Stimulated activated CD8-positive, alpha-beta memory T cell treated with anti-CD3 and anti-CD28 coated beads, Interleukin-12 subunit alpha, Interleukin-12 subunit beta, amount 100 ng/mL, for 1 hour (primary cell): ENCODE data around the gene JCHAIN.
"Not testable (repeated sequence)": the region's sequence is repeated elsewhere in the genome, so short reads cannot be mapped to it uniquely, and the experiment has no call there.

Source experiments
- DNase-seq: peaks from one replicate; pipeline ENCODE4 v3.0.0-alpha.2; 2020; ENCODE audit warnings: low read depth

The JCHAIN gene

DNA sequence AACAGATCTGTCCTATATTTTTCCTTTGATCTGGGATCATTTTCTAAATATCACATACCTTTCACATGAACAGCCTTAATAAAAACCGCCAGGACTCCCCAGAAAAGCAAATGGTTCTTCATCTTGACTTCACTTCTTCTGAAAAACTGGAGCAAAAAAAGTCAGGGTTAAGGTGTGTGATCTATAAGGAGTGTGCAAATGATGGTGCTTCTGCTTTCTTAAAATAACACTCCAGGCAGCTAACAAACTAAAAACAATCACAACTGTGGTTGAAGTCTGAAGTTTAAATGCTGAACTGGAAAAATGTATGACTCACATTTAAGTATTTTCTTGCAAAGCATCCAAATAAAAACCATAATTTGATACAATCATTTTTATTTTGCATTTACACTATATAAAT lies at the start of gene JCHAIN:
JCHAIN (minus strand) TSS at position 140 of the 400 bp plus-strand sequence; CDS start at position 122, 18 bp downstream.
- DNase-seq: no peak

DNA sequence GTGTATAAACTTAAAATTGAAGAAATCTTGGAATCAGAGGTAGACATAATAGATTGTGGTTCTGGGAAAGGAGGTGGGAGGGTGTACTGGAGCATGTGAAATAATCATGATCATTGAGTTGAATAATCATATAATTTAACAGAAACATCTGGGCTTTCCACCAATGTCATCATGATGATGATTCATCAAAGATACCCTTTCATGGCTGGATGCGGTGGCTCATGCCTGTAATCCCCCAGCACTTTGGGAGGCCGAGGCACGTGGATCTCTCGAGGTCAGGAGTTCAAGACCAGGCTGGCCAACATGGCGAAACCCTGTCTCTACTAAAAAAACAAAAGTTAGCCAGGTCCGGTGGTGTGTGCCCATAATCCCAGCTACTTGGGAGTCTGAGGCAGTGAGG lies 48.8 kb upstream of the JCHAIN start:
- DNase-seq: no peak

DNA sequence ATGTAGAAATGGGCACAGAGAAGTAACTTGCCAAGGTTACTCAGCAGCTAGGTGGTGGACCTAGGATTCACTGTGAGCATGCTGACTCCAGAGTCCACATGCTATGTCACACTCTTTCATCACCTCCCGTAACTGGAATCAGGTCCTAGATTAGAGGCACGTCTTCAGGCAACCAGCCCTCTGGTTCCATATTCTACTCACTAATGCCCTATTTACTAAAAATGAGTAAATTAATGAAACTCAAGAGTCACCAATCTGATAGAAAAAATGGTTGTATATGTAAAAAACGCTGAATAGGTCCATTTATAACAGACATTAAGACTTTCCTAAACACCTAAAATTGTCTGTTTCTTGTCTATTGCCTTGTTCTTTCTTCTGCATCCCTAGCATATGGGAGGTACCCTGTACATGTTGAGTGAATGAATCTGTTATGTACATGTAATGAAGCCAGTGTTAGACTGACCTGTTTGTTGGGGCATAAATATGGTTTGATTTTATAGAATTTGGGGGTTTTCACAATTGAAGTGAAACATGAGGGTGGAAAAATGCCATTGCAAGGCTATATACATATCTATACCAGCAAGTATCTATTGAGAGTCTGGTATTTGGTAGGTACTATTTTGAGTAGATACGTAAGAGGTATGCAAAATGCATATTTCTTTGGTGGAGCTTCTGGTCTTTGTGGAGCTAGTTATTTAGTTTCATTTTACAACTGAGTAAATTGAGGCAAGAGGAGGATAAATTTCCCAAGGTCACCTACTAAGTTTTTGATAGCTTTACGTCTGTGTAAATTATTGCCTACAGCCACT lies 48.0 kb upstream of the JCHAIN start:
- DNase-seq: no peak

DNA sequence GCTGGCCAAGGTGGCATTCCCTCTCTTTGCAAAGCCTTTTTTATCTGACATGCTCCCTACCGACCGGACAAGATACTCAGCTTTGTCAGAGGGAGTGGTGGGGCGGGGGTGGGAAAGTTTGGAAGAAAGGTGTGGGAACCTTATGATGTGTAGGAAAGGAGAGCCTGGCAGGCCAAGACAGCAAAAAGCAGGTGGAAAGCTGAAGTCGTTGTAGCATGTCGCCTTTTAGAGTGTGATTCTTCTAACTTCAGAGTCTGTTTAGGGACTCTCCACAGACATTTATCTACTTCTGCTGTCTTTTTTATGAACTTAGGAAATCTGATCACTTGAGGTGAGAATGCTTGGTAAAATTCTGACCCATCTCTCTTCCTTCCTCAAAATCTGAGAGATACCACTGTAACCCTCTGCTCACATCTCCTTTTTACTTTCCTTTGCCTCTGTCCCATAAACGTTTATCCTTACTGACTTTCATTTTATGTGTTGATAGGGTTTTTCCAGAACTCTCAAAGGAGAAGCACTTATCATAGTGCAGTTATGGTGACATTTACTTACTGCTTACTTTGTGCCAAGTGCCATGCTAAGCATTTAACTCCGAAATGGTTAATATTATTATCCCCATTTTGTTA lies 47.3 kb upstream of the JCHAIN start:
- no peak for DNase-seq

DNA sequence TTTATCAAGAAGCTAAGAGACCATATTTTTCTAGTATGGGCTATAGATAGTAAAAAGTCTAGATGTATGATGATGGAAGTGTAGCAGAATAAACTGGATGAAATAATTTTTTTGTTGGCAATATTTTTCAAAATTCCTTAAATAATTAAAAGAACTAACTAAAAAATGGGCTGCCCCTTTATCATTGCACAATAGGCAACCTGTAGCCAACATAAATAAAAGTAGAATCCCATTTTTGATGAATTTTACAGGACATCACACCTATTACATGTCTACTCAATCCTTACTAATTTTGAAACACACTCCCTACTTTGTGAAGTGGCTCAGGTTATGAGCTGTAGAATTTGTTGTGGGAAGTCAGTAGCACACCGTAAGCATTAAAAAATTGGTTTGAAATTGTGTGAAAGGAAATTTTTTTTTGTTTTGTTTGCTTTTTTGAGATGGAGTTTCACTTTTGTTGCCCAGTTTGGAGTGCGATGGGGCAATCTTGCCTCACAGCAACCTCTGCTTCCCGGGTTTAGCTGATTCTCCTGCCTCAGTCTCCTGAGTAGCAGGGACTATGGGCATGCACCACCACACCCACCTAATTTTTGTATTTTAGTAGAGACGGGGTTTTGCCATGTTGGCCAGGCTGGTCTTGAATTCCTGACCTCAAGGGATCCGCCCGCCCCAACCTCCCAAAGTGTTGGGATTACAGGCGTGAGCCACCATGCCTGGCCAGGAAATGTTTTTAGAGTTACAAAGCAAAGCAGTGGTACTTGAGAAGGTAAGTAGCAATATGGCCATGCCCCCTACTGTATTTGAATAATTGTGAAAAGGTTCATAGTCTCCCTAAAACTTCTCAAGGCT lies 46.5 kb upstream of the JCHAIN start:
- no peak for DNase-seq

DNA sequence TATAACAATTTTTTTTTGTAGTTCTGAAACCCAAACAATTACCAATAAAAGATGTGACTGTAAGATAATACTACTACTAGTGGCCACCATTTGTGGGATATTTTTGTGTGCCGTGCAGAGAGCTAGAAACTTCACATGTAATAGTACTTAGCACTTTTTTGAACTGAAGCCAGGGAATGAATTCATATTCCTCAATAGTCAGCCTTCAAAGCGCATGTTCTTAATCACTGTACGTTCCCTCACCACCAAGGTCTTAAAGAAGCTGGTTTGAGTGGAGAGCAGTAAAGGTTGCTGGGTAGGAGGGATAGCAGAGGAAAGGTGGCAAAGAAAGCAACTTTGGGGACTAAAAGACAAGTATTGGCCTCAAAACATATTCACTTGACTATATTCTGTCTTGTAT lies 45.8 kb upstream of the JCHAIN start:
- DNase-seq: no peak

DNA sequence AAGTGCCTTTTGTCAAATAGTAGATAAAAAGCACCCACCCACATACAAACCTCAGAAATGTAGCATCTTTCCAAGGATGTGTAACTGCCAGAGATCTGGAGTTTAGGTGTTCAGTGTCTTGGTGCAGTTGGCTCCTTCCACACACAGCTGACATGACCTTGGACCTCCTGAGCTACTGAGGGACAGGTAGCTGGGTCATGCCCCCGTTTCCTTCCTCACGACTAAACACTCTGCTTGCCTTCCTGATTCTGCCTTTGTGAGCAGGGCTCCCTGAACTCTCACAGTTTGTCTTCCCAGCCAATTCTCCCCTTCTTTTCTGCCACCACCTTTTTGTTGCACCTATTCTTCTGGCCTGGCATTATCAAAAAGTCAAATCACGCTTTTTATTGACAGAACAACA lies 45.3 kb upstream of the JCHAIN start:
- DNase-seq: no peak

DNA sequence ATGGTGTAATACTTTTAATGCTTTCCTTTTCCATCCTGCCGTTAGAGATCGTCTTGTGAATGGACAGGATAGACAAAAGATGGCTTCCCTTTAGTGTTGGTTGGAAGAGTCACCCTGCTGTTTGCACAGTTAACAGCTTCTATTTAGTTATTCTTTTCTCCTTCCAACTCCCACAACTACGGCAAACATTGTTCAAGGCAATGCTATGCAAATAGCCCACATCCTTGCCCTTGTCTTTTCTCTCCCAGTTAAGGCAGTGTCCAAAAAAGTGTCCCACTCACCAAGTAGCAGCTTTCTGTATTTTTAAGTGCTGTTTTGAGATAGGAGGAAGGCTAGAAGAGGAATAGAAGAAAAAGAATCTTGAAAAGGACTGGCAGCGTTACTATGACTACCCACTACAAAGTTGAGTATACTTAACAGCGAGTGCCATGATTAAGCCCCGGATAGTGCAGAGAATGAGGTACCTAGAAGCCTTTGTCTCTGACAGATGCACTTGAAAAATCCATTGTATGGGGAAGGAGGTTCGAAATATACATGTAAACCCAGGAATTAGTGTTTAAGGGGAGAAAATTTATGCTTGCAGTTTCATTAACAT lies 43.4 kb upstream of the JCHAIN start:
- no peak for DNase-seq

DNA sequence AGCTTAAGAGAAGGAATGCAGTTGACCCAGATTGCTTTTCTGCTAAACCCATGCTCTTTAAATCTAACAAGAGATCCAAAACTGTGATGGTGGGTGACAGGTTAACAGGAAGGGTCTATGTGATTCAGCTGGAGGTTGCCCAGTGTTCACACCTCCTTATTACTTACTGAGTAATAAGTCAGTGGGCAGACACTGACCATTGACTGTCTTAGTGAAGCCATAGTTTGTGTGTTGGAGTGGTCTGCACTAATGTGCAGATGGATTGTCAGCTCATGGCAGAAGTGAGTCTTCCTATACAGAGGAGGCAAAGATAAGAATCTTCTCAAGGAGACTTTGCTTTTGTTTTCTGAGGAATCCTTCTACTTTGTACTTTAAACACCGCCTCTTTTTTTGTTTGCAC lies 40.2 kb upstream of the JCHAIN start:
- no peak for DNase-seq

DNA sequence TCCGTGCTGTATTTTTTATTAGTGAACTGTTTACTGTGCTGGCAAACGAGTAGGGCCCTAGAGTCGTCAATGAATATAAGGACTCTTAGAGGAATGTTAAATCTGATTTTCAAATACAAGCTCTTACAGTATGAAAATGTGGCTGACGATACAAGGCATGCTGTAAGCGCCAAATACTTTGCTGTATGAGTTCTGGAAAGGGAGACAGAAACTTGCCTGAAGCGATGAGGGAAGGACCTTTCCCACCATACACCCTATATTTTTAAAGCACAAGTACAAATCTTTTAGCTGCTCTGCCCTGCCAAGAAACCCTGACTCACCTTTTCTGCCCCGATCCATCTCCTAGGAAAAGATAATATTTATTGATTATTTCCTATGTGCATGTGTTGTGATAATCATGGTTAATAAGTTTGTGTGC lies 39.7 kb upstream of the JCHAIN start:
- no peak for DNase-seq

DNA sequence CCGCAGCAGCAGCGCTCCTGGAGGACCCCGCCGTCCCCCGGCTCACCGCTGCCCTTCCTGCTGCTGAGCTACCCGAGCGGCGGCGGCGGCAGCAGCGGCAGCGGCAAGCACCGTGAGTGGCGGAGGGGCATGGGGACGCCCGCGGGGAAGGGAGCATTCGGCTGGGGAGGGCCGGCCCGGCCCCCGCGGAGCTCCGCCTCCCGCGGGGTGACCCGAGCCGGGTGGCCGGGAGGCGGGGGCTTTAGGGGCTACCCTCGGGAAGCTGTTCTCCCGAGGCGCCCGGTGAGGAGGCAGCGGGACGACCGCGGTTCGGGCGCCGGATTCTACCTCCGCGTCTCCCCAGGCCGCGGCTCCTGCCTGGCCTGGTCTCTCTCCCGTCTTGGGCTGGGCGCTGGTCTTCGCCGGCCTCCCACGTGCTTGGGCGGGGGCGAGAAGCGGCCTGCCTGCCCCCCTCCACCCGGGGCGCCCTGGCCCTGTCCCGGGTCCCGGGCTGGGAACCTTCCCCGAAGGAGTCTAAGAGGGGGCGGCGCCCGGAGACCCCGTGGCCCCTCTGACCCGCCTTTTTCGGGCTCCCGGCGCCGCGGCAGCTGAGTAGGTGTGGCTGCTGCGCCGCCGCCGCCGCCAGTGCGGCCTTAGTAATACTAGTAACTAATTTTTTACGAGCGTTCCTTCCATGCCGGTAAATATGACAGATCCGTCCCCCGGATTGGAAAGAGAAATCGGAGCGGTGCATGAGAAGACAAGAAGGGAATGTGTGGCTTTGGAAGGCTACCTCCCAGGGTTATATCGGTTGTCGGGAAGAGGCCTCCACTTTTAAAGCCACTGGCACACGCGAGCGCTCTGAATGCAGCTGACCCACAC lies 39.1 kb upstream of the JCHAIN start:
- DNase-seq: peak; percentile 54

DNA sequence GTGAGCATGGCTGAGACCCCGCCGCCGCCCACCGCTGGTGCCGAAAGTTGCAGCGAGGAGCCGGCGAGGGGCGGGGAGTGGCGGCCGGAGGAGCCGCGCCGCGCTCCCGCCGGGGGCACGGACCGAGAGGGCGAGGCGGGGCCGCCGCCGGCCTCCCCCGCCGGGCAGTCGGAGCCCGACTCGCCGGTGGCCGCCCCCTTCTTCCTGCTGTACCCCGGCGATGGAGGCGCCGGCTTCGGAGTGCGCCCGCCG lies 38.5 kb upstream of the JCHAIN start:
- no peak for DNase-seq

DNA sequence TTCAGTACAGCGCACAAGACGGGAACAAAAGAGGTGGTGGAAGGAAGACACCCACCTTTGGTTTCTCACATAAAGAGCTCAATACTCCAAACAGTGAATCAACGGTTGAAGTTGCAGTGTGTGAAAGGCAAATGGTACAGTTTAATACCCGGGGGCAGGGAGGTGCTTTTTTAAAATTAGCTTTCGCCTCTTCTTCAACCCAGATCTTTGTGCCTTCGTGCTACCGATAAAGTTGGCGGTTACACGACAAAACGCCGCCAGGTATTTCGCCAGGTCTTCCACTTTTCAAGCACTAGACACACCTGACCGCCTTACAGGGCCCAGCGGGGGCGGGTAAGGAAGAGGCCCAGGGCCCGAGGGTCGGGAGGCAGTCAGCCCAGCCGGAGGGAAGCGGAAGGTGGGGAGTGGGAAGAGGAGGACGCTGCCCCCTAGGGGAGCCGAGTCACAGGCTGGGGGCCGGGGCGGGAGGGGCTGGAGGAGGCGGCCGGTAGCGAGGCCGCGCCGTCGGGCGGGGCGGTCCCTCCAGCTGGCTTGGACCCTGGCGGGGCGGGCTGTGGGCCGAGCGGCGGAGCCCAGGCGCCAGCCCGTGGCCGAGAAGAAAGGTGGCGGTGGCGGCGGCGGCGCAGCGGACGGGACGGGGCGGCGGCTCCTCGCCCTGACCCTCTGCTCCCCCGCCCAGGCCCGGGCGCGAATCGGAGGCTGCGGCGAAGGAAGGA lies 38.1 kb upstream of the JCHAIN start:
- DNase-seq: no peak

DNA sequence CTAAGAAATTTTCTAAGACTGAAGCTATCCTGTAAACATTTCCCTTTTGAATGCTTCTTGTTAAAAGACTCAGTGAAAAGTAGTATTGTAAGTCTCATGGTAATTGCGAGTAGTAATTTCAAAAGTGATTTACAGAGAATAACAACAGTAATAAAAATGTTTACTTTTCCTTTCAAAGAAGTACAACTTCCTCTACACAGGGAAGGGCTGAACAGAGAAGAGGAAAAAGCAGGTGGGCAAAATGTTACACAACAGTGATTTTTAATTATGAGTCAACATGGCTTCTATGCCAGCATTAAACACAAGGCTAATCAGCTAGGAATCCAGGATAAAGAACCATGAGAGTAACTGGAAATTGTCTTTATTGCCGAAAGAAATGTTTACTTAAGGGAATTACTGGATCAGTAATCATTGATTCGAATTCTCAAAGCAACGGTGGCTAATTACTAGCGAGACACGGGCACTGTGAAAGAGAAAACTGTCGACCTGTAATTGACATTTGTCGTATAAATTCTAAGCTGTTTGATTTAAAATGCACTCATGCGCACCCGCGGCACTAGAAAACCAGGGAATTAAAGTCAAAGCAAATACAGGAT lies 37.4 kb upstream of the JCHAIN start:
- DNase-seq: no peak

DNA sequence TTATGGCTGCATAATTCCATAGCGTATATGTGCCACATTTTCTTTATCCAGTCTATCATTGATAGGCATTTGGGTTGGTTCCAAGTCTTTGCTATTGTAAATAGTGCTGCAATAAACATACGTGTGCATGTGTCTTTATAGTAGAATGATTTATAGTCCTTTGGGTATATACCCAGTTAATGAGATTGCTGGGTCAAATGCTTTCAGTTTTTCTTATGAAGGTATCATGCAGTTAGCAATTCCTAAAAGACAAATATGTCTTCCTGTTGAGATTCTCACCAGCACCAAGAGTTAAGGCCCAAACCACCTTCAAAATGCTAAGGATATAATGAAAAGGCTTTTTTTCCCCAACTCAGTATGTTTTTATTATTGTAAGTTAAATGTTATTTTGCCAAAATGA lies 36.3 kb upstream of the JCHAIN start:
- not testable (repeated sequence) for DNase-seq

DNA sequence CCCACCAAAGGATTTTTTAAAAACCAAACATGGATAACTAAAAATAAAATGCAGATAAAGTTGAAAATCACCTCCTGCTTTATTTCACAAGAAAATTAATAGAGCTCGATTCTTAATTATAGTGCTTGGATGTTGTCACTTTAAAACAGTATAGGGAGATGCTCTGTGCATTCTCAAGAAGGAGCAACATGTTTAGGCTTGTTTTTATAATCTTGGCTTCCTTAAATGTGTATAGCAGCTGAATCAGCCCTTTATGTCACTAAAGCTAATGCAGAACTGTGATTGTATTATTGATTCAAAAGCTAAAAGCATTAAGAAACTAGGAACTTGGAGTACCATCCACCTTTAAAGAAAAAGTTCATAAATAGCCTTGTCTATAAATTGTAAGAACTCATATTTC lies 35.0 kb upstream of the JCHAIN start:
- no peak for DNase-seq

DNA sequence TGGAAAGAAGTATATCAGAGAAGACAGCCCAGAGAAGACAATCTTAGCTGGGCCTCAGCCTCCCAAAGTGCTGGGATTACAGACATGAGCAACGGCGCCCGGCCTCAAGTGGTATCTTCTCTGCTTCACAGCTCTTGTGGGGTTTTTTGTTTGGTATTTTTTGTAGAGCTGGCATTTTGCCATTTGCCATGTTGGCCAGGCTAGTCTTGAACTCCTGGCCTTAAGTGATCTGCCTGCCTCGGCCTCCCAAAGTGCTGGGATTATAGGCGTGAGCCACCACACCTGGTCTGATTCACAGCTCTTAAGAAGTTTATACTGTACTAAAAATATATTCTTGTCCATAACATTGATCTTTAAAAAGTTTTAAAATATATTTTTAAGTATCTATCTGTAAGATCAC lies 34.4 kb upstream of the JCHAIN start:
- no peak for DNase-seq

DNA sequence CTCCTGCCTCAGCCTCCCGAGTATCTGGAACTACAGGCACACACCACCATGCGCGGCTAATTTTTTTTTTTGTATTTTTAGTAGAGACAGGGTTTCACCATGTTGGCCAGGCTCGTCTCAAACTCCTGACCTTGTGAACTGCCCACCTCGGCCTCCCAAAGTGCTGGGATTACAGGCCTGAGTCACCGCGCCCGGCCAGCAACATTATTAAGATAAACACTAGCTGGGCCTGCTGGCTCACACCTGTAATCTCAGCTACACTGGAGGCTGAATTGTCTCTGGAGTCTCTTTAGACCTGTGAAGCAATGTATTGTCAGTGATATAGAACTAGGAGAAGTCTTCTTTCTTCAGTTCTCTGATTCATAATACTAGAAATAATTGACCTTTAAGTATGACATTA lies 32.1 kb upstream of the JCHAIN start:
- DNase-seq: not testable (repeated sequence)

DNA sequence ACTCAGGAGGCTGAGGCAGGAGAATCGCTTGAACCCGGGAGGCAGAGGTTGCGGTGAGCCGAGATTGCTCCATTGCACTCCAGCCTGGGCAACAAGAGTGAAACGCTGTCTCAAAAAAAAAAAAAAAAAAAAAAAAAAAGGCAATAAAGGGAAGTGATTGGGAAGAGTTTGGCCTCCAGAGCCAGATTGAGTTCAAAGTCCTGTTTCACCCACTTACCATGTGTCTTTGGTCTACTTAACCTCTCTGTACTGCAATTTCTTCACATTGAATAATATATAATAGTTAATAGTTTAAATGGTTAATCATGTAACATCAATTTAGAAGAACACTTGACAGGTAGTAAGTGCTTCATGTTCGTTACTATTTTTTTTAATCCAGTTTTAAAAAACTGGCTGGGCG lies 28.3 kb upstream of the JCHAIN start:
- not testable (repeated sequence) for DNase-seq

DNA sequence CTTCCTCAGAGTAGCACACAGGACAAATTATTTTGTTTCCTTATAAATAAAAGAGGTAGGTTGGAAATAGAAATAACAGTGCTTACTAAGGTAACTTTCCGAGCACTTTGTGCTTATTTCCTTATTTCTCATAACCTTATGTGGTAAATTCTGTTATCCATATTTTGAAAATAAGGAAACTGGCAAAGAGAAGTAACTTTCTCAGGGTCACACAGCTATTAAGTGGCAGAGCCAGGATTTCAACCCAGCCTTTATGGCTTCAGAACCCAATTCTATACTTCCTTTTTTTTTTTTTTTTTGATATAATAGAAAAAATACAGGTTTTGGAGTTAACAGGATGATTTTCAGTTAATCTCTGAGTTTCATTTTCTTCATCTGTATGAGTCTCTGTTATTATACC lies 25.4 kb upstream of the JCHAIN start:
- no peak for DNase-seq

DNA sequence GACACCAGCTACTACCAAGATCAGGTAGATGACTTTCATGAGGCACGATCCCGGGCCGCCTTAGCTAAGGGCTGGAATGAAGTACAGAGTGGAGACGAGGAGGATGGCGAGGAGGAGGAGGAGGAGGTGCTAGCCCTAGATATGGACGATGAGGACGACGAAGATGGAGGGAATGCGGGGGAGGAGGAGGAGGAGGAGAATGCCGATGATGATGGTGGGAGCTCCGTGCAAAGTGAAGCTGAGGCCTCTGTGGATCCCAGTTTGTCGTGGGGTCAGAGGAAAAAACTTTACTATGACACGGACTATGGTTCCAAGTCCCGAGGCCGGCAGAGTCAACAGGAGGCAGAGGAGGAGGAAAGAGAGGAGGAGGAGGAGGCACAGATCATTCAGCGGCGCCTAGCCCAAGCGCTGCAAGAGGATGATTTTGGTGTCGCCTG lies 22.5 kb upstream of the JCHAIN start:
- no peak for DNase-seq
